Spinal cord (tissue), 10 donors: ENCODE data around the gene UBL4A. TPM values are rescaled to one million over a fixed set of nuclear protein-coding genes. Genes with fewer than 3 reads are reported as not detected.
A peak's percentile ranks its signal among the peaks of the same experiment; 100 is the strongest.

Source experiments
- DNase-seq, 6 donors: peaks; one replicate each; pipeline versions ENCODE4 v3.0.0 to v3.0.0-alpha.2; 2013 to 2015; ENCODE audit warnings: low spot score in 6 of 6, low read depth in 4 of 6
- H3K27ac ChIP-seq: one replicate; pipeline ENCODE4 v1.5.1; 2013; ENCODE audit warnings: low read depth, low read length, control low read depth
- H3K27me3 ChIP-seq: one replicate; pipeline ENCODE4 v1.6.1; 2013; ENCODE audit warnings: low read length; ENCODE audit not compliant: control insufficient read depth, insufficient read depth
- H3K36me3 ChIP-seq: one replicate; pipeline ENCODE4 v1.6.1; 2013; ENCODE audit warnings: low read length; ENCODE audit not compliant: control insufficient read depth, insufficient read depth
- H3K4me1 ChIP-seq: one replicate; pipeline ENCODE4 v1.6.1; 2013; ENCODE audit warnings: low read length; ENCODE audit not compliant: control insufficient read depth, insufficient read depth
- H3K4me3 ChIP-seq: one replicate; pipeline ENCODE4 v1.5.1; 2013; ENCODE audit warnings: low read depth, low read length, control low read depth
- H3K9me3 ChIP-seq: one replicate; pipeline ENCODE4 v1.6.1; 2013; ENCODE audit warnings: low read length; ENCODE audit not compliant: control insufficient read depth, insufficient read depth
- WGBS: methylation state at CpG from one replicate; pipeline ENCODE4 v1.1.5; 2013; ENCODE audit warnings: missing lambda C conversion rate; ENCODE audit not compliant: insufficient coverage; 5-methylcytosine and 5-hydroxymethylcytosine counted together
- long read RNA-seq, 4 donors: transcript quantifications; one replicate each; lab custom pipeline, GENCODE V29; 2026
- polyA plus RNA-seq, 2 donors: library from polyadenylated mRNA; unstranded; fragments of 120-200 nt; gene quantifications; one replicate each; pipeline ENCODE4 v1.2.1, GENCODE V29; 2013; ENCODE audit not compliant: insufficient read length in 2 of 2
- total RNA-seq, 2 donors: library from RNA; depleted of rRNA in 1 of 2; stranded (reverse); fragments of 120-200 nt in 1 of 2; fragments of >200 nt in 1 of 2; gene quantifications; one replicate each; pipeline versions ENCODE4 v1.2.3 to v1.2.4, GENCODE V29; 2013 to 2014
- donor health status: healthy.

The UBL4A gene
- total RNA-seq (10 to 100 TPM; 29.6 to 32.1 TPM), polyA plus RNA-seq (10 to 100 TPM; 37.4 to 38.3 TPM)
- long read RNA-seq, donor 1, transcript UBL4A-202 (4 exons, 2,382 nt) = major isoform, 19 of 21 reads
- long read RNA-seq, donor 1, partial matches to known transcripts = 0 of 21 reads
- long read RNA-seq, donor 1, other reads (novel, unspliced or antisense) = 0 of 21 reads
- long read RNA-seq, donor 2, transcript UBL4A-202 (4 exons, 2,382 nt) = major isoform, 14 of 14 reads
- long read RNA-seq, donor 2, partial matches to known transcripts = 0 of 14 reads
- long read RNA-seq, donor 2, other reads (novel, unspliced or antisense) = 0 of 14 reads
- long read RNA-seq, donor 3, transcript UBL4A-202 (4 exons, 2,382 nt) = major isoform, 7 of 7 reads
- long read RNA-seq, donor 3, partial matches to known transcripts = 0 of 7 reads
- long read RNA-seq, donor 3, other reads (novel, unspliced or antisense) = 0 of 7 reads
- long read RNA-seq, donor 4, transcript UBL4A-202 (4 exons, 2,382 nt) = major isoform, 20 of 22 reads
- long read RNA-seq, donor 4, partial matches to known transcripts = 0 of 22 reads
- long read RNA-seq, donor 4, other reads (novel, unspliced or antisense) = 0 of 22 reads

DNA sequence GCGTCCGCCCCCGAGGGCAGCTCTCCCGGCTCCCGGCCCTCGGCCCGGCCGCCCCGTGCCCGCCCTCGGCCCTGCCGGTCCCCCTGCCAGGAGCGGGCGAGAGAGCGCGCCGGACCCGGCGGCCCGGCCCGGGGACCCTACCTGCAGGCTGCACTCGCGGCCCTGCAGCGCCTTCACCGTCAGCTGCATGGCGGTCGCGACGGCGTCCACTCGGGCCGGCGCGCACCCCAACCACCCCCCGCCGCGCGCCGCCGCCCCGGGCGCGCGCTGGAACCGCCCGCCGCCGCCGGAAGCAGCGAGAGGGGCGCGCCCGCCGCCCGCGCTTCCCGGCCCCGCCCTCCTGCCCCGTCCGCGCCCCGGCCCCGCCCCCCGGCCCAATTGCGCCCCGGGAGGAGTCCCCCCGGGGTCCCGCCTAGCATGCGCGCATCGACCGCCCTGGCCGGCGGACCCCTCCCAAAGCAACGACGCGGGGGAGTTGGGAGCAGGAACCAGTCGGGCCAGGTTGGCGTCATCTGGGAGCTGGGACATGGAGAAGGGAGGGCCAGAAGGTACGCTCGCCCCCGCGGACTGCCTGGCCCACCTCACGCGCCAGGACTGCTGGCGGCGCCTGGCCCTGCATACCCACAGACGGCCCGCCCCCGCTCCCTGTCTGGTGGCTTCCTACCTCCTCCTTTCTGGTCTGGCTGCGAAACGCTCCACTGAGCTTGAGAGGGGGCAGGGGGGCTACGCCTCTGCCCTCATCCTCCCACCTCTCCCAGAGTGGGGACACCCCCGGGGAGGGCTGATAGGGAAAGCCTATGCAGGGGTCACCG lies at the start of gene UBL4A:
UBL4A (minus strand) TSS at position 220 of the 812 bp plus-strand sequence; CDS start at position 189, 31 bp downstream.
- 22% methylated on average over 84 of the region's 95 CpGs for WGBS
- H3K27ac ChIP-seq = peak within 1 kb of the TSS; percentile 25
- peaks cover 37% of the 10 kb centered on the region for H3K36me3 ChIP-seq
- peak within 1 kb of the TSS; percentile 45 for H3K4me3 ChIP-seq
- H3K27me3 ChIP-seq = no peaks in the 10 kb centered on the region
- no peaks in the 10 kb centered on the region for H3K9me3 ChIP-seq
- DNase-seq = peak in 2 of 6 donors; percentile 58 to 71
- H3K4me1 ChIP-seq = peaks cover 45% of the 10 kb centered on the region

DNA sequence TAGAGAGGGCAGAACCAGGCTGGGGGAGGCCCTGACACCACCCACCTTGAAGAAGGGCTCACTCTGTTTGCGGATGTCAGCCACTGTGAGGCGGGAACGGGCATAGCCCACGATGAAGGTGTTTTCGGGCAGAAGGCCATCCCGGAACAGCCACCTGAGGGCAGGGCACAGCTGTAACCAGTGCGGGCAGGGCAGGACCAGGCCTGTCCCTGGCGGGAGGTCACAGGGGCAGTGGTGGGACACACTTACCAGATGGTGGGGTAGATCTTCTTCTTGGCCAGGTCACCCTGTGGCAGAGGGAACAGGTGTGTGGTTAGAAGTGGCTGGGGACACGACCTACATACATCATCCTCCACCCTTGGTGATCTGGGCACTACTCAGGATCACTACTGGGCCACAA lies 49.5 kb upstream of the UBL4A start:
- Histone ChIP-seq H3K36me3 (peaks cover 53% of the 10 kb centered on the region), H3K27me3 (no peaks in the 10 kb centered on the region), H3K27ac (no peak overlapping the region), H3K4me1 (peaks cover 5% of the 10 kb centered on the region), H3K9me3 (no peaks in the 10 kb centered on the region), H3K4me3 (no peak overlapping the region)
- WGBS = 90% methylated on average over 7 of the region's 9 CpGs
- peak in 1 of 6 donors; percentile 0 for DNase-seq

DNA sequence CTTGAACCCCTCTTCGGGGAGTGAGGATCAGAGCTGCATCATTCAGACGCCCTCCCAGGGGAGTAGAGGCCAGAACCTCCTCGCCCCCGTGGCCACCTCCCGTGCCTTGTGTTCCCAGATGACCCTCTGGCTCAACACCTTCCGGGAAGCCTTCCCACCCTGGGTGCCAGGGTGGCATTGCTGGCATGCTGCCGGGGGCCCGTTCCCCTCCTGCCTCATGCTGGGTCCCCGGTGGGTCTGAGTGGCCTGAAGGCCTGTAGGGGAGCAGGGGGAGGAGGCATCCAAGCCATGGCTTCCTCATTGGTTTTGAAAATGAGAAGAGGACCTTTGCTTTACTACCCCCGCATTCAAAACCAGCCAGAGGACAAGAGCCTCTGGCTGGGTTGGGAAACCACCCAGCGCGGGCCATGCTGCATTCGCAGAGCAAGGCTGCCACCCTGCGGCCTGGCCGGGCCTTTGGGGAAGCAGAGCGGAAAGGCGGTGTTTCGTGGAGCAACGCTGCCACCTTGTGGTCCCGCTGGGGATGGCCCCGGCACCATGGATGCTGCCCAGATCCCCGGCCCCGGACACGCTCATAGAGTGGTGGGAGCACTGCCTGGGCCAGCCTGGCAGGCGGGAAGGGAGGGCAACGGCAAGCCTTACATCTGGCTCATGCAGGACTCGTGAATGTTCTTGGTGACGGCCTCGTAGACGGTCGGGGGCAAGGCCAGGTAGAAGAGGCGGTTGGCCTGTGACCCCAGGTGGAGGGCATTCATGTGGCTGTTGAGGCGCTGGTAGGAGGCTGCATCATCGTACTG lies 48.3 kb upstream of the UBL4A start:
- WGBS = 36% methylated on average over 33 of the region's 34 CpGs
- H3K4me1 ChIP-seq = peaks cover 5% of the 10 kb centered on the region
- no peak overlapping the region for H3K4me3 ChIP-seq
- peak in 4 of 6 donors; percentile 51 to 91 (median 74) for DNase-seq
- peak overlapping the region; percentile 21 for H3K27ac ChIP-seq
- H3K27me3 ChIP-seq = no peaks in the 10 kb centered on the region
- no peaks in the 10 kb centered on the region for H3K9me3 ChIP-seq
- peaks cover 58% of the 10 kb centered on the region for H3K36me3 ChIP-seq

DNA sequence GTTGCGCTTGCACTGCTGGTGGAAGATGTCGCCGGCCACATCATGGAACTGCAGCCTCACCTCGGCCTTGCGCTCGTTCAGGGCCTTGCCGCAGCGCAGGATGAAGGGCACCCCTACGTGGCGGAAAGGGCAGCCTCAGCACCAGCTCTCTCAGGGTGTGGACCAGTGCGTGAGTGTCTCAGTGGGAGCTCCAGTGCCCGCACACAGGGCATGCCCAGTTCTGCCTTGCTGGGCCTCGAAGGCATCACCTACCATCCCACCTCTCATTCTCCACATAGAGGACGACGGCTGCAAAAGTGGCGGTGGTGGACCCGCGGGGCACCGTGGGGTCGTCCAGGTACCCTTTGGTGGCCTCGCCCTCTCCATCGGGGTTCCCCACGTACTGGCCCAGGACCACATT lies 46.3 kb upstream of the UBL4A start:
- Histone ChIP-seq H3K36me3 (peaks cover 58% of the 10 kb centered on the region), H3K4me3 (no peak overlapping the region), H3K9me3 (no peaks in the 10 kb centered on the region), H3K4me1 (peaks cover 8% of the 10 kb centered on the region), H3K27ac (no peak overlapping the region), H3K27me3 (no peaks in the 10 kb centered on the region)
- no peak for DNase-seq
- 90% methylated on average over 23 of the region's 23 CpGs for WGBS

DNA sequence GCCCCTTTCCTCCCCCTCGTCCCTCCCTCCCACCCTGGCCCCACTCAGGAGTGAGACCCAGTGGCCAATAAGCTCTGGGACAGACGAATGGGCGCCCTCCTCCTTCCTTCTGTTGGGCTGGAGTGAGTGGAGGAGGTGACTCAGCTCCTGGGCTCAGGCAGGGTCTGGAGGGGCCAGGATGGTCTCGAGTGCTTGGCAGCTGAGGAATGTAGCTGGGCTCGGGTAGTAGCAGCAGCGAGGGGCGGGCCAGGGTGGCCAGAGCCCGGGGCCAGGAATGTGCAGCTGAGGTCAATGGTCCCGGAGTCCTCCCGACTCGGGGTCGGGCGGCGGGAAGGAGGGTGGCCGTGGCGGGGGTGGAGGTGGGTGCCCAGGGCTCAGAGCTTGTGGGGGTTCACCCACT lies 45.2 kb upstream of the UBL4A start:
- peaks cover 58% of the 10 kb centered on the region for H3K36me3 ChIP-seq
- no peaks in the 10 kb centered on the region for H3K27me3 ChIP-seq
- H3K9me3 ChIP-seq = no peaks in the 10 kb centered on the region
- H3K4me1 ChIP-seq = peaks cover 18% of the 10 kb centered on the region
- DNase-seq = no peak
- 71% methylated on average over 7 of the region's 16 CpGs for WGBS
- no peak overlapping the region for H3K27ac ChIP-seq
- H3K4me3 ChIP-seq = no peak overlapping the region

DNA sequence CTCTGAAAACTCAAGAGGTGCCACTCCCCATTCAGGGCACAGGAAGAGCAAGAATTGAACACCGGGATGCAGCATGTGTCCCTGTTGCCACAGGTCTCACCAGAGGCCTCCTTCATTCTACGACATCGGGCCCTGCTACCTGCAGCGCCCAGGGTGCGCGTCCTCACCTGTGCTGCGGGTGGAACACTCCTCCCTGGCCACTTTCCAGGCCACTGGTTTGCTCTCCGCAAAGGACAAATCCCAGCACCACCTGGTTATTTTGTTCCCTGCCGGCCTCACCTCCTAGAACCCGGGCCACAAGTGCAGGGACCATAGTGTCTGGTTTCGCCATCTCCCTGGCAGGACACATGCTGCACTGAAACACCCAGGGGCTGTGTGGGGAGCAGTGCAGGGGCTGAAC lies 43.9 kb upstream of the UBL4A start:
- 85% methylated on average over 11 of the region's 11 CpGs for WGBS
- no peak overlapping the region for H3K27ac ChIP-seq
- peaks cover 51% of the 10 kb centered on the region for H3K36me3 ChIP-seq
- DNase-seq = no peak
- no peaks in the 10 kb centered on the region for H3K9me3 ChIP-seq
- H3K4me3 ChIP-seq = no peak overlapping the region
- H3K27me3 ChIP-seq = no peaks in the 10 kb centered on the region
- peaks cover 20% of the 10 kb centered on the region for H3K4me1 ChIP-seq

DNA sequence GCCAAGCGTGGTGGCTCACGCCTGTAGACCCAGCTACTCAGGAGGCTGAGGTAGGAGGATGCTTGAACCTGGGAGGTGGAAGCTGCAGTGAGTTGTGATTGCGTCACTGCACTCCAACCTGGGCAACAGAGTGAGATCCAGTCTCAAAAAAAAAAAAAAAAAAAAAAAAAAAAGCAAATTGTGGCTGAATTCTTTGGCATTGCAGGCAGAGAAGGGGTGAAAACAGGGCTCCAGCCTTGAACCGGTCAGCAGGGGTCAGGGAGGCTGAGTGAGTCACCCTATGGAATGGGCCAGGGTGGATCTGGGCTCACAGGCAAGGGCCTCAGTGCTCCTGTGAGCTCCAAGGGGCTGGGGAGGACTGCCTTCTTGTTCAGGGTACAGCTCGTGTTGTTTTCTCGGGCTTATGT lies 42.8 kb upstream of the UBL4A start:
- H3K4me1 ChIP-seq = peaks cover 15% of the 10 kb centered on the region
- no peak overlapping the region for H3K4me3 ChIP-seq
- H3K9me3 ChIP-seq = no peaks in the 10 kb centered on the region
- no peak for DNase-seq
- H3K36me3 ChIP-seq = peaks cover 40% of the 10 kb centered on the region
- no peaks in the 10 kb centered on the region for H3K27me3 ChIP-seq
- 58% methylated on average over 4 of the region's 6 CpGs for WGBS
- no peak overlapping the region for H3K27ac ChIP-seq

DNA sequence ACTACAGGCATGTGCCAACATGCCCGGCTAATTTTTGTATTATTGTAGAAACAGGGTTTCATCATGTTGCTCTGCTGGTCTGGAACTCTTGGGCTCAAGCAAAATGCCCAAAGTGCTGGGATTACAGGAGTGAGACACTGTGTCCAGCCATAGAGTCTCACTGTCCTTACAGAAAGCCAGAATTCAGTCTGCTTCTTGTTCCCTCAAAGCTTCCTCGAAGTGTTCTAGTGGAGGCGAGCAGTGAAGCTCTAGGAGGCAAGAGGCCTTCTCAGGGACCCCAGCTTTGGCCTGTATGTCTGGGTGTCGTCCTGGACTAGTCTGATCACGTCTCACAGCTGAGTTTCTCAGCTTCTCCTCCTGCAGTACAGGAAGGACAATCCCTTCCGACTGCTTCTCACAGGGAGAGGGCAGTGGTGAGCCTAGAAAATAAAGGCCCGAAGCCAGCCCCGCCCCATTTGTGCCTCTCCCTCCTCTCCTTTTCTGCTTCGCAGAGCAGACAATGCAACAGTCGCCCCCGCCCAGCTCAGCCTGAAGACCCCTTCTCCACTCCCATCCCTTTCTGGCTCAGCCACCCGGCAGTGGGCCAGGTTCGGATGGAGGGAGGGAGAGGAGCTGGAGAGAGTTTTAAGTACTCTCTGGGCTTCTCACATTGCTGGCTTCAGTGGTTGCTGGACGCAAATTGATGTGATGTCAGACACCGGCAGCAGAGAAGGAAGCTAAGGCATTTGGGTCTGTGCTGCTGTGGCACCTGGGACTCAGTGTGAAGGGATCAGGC lies 40.7 kb upstream of the UBL4A start:
- no peaks in the 10 kb centered on the region for H3K9me3 ChIP-seq
- H3K4me3 ChIP-seq = peak overlapping the region; percentile 26
- peaks cover 19% of the 10 kb centered on the region for H3K36me3 ChIP-seq
- no peaks in the 10 kb centered on the region for H3K27me3 ChIP-seq
- 31% methylated on average over 9 of the region's 15 CpGs for WGBS
- H3K4me1 ChIP-seq = peaks cover 15% of the 10 kb centered on the region
- H3K27ac ChIP-seq = peak overlapping the region; percentile 88
- DNase-seq = peak; percentile 44 to 94 (median 57)
